Colon (tissue), 2 donors: Measurements from ENCODE around the gene SF3A2.
"Not testable (repeated sequence)": the region's sequence is repeated elsewhere in the genome, so short reads cannot be mapped to it uniquely, and the experiment has no call there.

Experiments
- FAIRE-seq: peaks from 2 replicates; lab custom pipeline; 2012; peaks lifted over from hg19 to GRCh38; lab: Jason Lieb, UNC
- donor health status: control.
- donor health status: control.

The SF3A2 gene

DNA sequence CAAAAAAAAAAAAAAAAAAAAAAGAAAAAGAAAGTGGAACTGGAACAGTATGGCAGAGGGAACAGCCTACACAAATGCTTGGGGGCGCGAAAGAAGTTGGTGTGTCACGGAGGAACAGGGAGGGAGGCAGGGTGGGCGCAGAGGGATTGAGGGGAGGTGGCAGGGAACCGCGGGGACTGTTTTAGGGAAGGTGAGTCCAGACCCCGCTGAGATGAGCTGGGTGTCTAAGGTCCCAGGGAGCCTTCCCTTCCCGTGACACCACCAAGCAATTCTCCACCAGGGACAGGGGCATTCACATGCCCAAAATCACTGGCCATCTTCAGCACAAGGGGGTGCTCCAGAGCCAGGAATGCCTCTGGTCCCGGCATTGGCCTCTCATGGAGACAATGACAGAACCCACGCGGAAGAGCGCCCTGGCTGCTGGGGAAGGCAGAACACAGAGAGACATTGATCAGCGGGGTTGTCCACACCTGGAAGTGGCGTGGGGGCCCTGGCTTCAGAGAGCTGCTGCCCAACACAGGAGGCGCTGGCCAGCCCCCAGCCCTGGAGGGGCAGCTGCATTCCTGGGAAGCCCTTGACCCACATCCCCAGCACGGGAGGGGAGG lies 38.4 kb downstream of the SF3A2 start:
- no peak for FAIRE-seq

DNA sequence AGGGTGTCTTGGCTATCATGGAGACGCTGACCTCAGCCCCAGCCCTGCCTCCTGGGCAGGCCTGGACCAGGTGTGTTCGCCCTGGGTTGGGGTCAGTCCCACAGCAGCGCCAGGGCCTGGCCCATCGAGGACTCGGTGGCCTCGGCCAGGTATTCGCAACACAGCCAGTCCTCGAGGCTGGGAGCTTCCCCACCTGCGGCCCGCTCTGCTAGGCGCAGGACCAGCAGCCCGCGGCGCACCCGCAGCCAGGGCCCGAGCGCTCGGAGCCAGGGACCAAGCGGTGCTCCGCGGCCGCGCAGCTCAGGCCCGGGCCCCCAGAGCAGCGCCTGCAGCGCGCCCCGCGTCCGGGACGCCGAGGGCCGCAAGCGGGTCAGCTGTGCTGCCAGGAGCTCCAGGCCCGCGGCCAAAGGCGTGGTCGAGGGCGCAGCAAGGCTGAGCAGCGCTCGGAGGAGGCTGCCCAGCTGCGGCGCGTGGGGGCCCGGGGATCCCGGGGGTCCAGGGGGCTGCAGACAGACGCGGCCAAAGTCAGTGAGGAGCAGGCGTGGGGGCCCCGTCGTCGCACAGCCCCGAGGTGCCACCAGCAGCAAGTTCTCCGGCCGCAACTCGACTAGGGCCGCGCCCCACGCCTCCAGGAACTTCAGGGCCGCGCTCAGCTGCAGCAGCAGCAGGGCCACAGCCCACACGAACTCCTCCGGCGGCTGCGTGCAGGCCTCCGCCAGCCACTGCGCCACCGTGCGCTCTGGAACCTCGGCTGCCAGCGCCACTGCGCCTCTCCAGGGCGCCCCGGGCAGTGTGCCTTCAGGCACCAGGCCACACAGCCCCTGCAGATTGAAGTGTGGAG lies 39.2 kb downstream of the SF3A2 start:
- no peak for FAIRE-seq

DNA sequence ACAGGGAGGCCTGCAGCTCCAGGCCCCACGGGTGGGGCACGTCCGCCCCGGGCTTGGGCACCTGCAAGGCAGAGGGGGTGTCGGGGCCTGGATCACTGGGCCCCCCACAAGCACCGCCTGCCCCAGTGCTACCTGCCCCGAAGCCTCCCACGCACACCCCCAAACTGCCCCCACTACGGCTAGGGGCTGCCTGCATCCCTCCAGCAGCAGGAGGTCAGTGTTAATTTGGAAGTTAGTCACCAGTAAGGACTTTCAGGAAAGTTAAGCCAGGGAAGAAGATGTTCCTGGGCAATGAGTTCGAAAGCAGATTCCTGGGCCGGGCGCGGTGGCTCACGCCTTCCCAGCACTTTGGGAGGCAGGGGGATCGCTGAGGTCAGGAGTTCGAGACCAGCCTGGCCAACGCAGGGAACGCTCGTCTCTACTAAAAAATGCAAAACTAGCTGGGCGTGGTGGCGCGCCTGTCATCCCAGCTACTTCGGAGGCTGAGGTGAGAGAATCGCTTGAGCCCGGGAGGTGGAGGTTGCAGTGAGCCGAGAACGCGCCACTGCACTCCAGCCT lies 39.9 kb downstream of the SF3A2 start:
- FAIRE-seq = no peak

DNA sequence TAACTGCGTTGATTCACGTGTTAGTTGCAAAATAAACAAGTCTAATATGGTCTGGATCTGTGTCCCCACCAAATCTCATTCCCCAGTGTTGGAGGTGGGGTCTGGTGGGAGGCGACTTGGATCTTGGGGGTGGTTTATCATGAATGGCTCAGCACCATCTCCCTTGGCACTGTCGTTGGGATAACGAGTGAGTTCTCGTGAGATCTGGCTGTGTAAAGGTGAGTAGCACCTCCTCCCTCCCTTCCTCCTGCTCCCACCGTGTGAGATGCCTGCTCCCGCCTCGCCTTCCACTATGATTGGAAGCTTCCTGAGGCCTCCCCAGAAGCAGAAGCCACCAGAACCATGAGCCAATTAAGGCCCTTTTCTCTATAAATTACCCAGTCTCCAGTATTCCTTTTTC lies 40.5 kb downstream of the SF3A2 start:
- no peak for FAIRE-seq

DNA sequence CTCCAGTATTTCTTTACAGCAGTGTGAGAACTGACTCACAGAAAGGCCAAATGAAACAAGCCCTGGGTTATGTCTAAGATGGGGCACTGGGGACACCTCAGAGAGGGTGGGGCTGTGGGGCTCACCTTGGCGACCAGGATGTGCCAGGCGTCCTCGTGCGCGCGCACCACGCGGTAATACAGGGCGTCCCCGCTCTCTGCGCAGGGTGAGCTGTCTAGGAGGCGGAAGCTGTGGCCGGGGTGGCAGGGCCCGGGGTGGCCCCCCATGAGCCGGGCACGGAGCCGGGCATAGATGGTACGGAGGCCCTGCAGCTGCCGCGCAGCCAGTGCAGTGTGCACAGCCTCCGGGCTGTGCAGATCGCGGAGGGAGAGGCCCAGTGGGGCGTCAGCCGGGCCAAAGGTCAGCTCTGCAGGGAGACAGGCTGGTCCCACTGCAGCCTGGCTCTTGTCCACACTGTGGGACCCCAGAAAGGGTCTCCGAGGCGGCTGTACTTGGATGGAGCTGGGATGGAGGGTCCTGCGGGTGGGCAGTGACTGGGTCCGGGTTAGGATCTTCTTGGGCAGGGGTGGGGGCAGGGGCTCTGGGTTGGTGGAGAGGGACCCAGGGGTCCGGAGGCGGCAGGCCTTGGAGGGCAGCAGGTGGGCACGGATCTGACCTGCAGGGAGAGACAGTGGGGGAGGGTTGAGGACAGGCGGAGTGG lies 42.0 kb downstream of the SF3A2 start:
- FAIRE-seq = no peak

DNA sequence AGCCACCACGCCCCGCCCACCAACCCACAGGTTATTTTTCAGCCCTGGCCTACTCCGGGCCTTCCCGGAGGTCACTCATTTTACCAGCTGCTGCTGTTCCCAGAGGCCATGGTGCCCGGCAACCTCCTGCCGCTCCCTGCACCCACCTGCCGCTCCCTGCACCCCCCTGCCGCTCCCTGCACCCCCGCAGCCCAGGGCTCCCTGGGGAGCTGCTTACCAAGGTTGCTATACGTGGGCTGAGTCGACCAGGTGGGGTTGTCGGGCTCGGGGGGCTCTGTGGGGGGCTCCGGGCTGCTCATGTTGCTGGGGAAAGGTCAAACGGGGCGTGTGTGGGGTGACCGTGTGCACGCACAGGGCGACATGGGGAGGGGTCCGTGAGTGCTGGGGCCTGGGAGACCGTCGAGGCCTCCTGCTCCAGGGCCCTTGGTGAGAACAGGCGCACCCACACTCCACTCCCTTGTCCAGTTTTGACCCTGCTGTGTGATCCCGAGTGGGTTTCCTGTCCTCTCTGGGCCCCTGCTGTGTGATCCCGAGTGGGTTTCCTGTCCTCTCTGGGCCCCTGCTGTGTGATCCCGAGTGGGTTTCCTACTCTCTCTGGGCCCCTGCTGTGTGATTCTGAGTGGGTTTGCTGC lies 44.1 kb downstream of the SF3A2 start:
- FAIRE-seq = no peak

DNA sequence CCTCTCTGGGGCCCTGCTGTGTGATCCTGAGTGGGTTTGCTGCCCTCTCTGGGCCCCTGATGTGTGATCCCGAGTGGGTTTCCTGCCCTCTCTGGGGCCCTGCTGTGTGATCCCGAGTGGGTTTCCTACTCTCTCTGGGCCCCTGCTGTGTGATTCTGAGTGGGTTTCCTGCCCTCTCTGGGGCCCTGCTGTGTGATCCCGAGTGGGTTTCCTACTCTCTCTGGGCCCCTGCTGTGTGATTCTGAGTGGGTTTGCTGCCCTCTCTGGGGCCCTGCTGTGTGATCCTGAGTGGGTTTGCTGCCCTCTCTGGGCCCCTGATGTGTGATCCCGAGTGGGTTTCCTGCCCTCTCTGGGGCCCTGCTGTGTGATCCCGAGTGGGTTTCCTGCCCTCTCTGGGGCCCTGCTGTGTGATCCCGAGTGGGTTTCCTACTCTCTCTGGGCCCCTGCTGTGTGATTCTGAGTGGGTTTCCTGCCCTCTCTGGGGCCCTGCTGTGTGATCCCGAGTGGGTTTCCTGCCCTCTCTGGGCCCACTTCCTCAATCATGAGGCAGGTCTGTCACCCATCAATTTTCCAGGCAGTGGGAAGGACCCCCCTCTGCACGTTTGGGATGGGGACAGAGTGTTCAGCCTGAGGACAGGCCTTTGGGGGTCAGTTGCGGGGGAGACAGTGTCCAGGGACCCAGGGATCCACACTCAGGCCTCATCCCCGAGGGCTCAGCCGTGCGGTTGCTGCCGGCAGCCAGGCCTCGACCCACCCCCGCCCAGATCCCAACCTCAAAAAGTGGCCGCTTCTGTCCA lies 44.8 kb downstream of the SF3A2 start:
- FAIRE-seq = not testable (repeated sequence)

DNA sequence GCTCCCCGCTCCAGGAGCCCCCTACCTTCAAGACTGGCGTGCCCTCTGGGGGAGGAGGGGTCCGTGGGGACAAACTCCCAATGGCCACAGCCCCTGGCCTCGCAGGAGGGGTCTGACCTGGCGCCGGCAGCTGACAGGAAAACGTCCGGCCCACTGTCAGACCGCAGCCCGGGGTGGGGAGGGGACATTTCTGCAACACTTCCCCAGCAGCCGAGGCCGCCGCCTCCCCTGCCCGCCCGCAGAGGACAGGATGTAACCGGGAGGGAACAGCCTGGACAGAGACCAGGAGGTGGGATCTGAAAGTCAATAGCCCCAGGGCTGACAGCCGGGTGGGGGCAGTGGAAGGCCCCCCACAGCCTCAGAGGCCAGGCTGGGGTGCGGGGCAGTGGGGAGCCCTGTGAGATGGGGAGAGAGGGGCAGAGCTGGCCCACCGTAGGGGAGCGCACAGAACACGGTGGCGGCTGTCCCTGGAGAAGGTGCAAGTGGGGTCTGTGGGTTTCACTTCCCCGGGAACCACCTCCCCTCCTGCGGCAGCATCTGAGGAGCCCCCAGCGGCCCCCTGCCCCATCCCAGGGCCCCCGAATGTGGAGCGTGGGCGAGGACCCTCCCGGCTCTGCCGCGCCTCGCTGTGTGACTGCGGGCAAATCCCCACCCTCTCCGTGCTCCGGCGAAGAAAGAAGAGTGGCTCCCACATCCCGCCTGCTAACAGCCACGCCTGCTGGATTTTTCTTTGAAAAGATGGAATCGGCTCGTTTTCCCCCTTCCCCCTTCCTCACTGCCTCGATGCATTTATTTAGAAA lies 45.6 kb downstream of the SF3A2 start, which contains the start of gene PEAK3:
Gene PEAK3 (minus strand): TSS at position 114 of the 800 bp plus-strand sequence. CDS start 1,244 bp downstream, outside the sequence.
- no peak for FAIRE-seq

DNA sequence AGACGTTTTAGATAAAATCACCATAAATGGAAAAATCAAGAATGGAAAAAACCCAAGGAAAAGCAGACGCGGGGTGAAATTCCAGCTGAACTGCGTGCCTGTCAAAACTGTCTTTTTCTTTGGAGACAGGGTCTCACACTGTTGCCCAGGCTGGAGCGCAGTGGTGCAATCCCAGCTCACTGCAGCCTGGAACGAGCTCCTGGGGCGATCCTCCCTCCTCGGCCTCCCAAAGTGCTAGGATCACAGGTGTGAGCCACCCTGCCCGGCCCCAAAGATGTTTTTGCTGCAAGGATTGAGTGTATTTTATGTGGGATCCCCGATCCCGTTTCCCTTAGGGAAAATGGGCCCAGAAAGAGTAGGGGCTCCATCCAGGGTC lies 46.2 kb downstream of the SF3A2 start:
- FAIRE-seq = no peak

DNA sequence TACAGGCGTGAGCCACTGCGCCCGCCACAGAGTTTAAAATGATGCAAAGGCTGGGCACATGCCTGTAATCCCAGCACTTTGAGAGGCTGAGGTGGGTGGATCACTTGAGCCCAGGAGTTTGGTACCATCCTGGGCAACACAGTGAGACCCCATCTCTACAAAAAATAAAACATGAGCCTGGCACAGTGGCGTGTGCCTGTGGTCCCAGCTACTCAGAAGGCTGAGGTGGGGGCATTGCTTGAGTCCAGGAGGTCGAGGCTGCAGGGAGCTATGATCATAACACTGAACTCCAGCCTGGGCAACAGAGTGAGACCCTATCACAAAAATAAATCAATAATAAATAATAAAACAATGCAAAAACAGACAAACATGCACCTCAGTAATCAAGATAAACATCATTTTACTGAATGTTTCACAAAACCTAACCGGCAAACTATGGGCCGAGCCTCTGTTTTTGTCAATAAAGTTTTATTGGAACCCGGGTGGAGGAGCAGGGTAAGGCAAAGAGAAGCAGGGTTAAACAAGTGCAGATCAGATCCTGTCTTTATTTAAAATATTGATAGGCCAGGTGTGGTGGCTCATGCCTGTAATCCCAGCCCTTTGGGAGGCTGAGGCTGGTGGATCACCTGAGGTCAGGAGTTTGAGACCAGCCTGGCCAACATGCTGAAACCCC lies 47.3 kb downstream of the SF3A2 start:
- FAIRE-seq = no peak

DNA sequence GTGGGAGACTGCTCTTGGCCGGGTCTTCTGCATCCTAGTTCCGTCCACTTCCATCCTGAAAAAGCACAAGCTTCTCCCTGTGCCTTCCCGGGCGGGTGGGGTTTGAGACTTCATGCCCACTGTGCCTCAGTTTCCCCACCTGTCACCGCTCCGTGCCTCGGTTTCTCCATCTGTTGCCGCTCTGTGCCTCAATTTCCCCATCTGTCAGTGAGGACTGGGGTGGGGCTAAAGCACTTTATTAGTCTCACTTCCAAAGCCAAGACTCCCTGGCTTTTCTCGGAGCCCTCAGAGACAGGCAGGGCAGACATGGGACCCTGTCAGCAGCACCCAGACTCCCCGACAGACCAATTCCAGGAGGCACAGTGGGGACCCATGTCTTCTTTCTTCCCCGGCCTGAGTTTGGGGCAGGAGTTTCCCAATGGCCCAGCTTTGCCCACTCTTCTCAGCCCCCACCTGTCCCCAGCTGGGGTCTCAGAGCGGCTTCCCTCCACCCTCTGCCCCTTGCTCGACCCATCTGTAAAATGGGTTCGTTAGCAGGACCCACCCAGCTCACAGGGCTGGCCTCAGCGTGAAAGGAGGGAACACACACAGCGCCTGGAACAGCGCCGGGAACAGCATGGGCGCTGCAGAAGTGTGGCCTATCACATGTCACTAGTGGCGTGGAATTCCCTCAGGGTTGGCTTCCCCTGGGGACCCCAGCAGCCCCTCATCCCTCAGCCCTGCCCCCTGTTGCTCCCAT lies 49.9 kb downstream of the SF3A2 start:
- FAIRE-seq = no peak

DNA sequence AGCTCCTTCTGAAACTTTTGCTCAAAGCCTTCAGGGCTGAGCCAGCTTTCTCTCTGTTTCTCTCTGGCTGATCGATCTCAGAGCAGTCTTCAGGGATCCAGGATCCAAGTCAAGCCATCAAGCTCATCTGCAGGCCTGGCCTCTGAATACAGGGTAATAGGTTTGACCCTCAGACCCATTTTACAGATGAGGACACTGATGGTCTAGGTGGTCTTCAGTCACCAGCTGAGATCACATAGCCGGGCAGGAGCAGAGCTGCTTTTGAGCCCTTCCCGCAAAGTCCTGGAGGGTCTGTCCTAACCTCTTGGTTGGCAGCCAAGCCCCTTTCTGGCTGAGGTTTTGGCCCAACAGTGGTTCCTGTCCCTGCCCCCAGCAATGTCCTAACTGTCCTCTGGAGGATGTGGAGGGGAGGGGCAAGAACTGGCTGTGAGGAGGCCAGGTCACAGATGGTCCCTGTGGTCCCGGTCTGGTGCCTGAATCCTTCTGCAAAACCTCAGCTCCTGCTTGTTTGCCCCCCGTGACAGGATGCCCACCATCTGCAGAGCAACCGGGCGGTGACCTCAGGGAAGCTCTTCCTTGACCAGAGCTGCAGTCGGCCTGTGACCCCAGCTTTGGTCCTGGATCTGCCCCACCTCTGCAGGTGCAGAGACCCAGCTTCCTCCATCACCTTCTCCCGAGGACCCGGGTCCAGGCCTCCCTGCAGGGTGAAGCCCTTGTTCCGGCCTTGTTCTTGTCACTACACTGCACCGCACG lies 51.1 kb downstream of the SF3A2 start:
- FAIRE-seq = no peak

DNA sequence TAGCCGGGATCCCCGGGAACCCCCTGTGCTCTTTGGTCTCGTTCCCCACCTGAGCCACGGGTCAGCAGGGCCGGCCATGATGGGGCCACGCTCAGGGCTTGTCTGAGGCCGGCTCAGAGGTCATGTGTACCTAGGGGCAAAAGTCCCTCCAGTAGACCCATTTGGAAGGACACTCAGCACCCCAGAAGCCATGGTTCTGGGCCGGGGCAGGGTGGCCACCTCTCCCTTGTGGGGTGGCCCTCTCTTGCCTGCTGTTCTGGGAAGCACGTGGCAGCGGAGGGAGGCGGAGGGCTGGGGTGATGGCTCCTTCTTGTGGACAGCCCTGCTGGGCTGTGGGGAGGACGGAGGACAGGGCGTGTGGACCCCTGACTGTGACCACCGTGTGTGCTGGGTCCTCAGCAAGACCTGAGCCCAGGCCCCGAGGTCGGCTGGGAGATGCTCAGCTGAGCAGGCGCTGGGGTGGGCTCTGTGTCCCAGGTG lies 51.8 kb downstream of the SF3A2 start:
- no peak for FAIRE-seq

DNA sequence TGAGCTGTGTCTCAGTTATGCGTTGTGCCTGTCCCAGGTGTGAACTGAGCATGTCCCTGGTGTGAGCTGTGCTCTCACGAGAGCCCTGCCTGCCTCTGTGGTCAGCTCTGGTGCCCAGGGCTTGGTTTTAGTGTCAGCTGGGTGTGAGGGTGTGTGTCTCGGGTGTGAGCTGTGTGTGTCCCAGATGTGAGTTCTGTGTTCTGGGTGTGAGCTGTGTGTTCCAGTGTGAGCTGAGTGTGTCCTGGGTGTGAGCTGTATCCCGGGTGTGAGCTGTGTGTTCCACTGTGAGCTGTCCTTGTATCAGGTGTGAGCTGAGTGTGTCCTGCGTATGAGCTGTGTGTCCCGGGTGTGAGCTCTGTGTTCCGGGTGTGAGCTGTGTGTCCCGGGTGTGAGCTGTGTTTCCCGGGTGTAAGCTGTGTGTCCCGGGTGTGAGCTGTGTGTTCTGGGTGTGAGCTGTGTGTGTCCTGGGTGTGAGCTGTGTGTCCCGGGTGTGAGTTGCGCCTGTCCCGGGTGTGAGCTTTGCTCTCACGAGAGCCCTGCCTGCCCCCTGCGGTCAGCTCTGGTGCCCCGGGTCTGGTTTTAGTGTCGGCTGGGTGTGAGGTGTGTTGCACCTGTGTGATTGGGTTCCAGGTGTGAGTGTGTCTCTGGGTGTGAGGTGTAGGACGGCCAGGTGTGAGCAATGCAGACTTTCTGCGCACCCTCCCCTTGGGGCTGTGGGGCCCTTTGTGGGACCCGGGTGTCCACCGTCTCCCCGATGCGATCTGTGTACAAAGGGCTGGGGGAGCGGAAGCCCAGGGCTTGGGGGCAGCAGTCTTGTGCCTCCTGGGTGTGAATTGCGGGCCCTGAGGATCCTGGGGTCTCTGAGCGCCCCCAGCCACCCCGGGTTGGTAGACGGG lies 52.4 kb downstream of the SF3A2 start:
- no peak for FAIRE-seq

DNA sequence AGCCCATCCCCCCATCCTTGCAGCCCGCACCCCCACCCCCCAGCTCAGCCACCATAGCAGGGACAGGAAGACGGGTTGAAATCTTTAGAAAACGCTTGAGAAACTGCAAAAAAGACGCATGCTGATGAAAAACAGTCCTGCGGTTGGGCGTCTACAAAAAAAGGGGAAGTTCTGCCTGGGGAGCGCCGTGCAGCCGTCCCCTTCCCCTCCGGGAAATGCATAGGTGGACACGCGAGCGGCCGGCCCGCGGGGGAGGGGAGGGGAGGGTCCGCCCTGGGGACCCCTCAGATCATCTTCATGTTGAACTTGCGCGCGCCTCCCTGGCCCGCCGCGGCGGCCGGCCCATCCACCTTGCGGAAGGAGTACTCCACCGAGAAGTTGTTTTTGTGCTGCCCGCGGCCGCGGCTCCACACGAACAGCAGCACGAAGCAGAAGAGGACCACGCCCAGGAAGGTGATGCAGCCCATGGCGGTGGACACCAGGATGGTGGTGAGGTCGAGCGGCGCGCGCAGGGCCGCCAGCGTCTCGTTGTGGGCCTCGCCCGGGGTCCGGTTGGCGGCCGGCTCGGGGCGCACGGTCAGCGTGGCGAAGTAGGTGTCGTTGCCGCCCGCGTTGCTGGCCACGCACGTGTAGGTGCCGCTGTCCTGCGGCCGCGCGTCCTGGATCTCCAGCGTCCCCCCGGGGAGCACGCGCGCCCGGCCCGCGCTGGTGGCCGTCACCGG lies 53.3 kb downstream of the SF3A2 start:
- FAIRE-seq = no peak

DNA sequence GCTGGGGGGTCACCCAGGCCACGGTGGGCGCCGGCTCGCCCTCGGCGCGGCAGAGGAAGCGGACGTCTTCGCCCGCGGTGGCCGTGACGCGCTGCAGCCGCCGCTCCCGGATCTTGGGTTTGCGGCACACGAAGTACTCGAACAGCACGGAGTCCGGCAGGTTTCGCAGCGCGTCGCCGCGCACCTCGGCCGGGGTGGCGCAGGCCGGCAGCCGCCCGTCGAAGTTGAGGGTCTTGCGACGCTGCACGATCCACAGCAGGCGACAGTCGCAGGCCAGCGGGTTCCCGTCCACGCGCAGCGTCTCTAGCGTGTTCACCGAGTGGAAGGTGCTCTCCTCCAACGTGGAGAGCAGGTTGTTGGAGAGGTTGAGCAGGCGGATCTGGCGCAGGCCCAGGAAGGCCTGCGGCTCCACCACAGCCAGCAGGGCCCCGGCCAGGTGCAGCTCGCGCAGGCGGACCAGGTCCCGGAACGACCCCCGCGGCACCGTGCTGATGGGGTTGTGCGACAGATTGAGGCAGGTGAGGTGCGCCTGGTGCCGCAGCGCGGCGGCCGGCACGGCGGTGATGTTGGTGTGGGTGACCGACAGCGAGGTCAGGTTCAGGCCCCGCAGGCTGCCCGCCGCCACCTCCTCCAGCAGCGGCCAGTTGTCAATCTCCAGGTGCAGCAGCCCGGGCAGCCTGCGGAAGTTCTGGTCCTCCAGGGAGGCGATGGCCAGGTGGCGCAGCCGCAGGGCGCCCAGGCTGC lies 54.0 kb downstream of the SF3A2 start:
- no peak for FAIRE-seq
